Right lobe of liver (tissue), 6 donors: Measurements from ENCODE around the gene MATN1. TPM values are rescaled to one million over a fixed set of nuclear protein-coding genes. Genes with fewer than 3 reads are reported as not detected.

Experiments
- ATAC-seq, 4 donors: fragments of 200-7000 bp; cut with Tn5 transposase; one replicate each; pipeline ENCODE4 v1.9.1; 2020; ENCODE audit warnings: mild to moderate bottlenecking in 4 of 4, moderate library complexity in 4 of 4
- DNase-seq, 3 donors: peaks; one replicate each; pipeline ENCODE4 v3.0.0-alpha.2; 2020
- H3K27ac ChIP-seq, 3 donors: fragments of 200-600 bp; one replicate each; pipeline ENCODE4 v1.8.0; 2022
- H3K27me3 ChIP-seq, 2 donors: fragments of 200-600 bp; one replicate each; pipeline ENCODE4 v1.8.0; 2022
- H3K36me3 ChIP-seq, 4 donors: fragments of 200-600 bp; sonication (generic) in 1 of 4; one replicate each; pipeline versions ENCODE4 v1.5.1 to v1.8.0; 2017 to 2022; ENCODE audit warnings: control low read depth in 1 of 4
- H3K4me1 ChIP-seq, 4 donors: fragments of 200-600 bp; sonication (generic) in 1 of 4; one replicate each; pipeline versions ENCODE4 v1.5.1 to v1.8.0; 2017 to 2022; ENCODE audit warnings: control low read depth in 1 of 4
- H3K4me3 ChIP-seq, 3 donors: fragments of 200-600 bp; one replicate each; pipeline ENCODE4 v1.8.0; 2022
- H3K9me3 ChIP-seq, 4 donors: fragments of 200-600 bp; sonication (generic) in 1 of 4; one replicate each; pipeline versions ENCODE4 v1.5.1 to v1.8.0; 2017 to 2022; ENCODE audit warnings: control low read depth in 1 of 4
- CTCF ChIP-seq, 4 donors: fragments of 200-600 bp in 3 of 4; fragments of 450-650 bp in 1 of 4; IDR thresholded peaks; one replicate each; pipeline versions ENCODE4 v1.5.1 to v1.8.0; 2016 to 2022; ENCODE audit warnings: antibody characterized with exemption in 4 of 4, mild to moderate bottlenecking in 2 of 4
- POLR2A ChIP-seq: fragments of 450-650 bp; IDR thresholded peaks from one replicate; pipeline ENCODE4 v1.6.1; 2017; ENCODE audit warnings: antibody characterized with exemption, mild to moderate bottlenecking
- WGBS: methylation state at CpG from one replicate; pipeline ENCODE4 v1.1.6; 2018; ENCODE audit warnings: low coverage, low lambda C conversion rate; ENCODE audit not compliant: insufficient coverage; ENCODE audit errors: missing lambda C conversion rate; 5-methylcytosine and 5-hydroxymethylcytosine counted together
- intact Hi-C, 2 donors: fragments of 100-400 bp; cut with DNase I; formaldehyde crosslinking; loops; one replicate each; pipeline versions ENCODE4 v1.11.2 to v1.14.1; 2022
- total RNA-seq, 6 experiments: library from RNA; depleted of rRNA in 2 of 6; stranded (reverse); fragments of >200 nt in 2 of 6; fragmentation: NEBNext Ultra II Directional in 3 of 6; extraction: Animal tissue kit (Norgen Biotek cat#: 25700) in 3 of 6; gene quantifications; one replicate each; pipeline versions ENCODE4 v1.1.0 to v1.2.4, GENCODE V29; 2016 to 2023
- donor health status: DM: no; HTN: yes; CAD: no.
- donor health status: DM: no; HTN: no; CAD: no.
- donor health status: DM: no; HTN: no; CAD: no.
- donor health status: DM: no; HTN: yes; CAD: no.
- donor health status: DM: no; HTN: yes; CAD: no.

The MATN1 gene
- total RNA-seq, 6 experiments from 2014 or later: not detected

DNA sequence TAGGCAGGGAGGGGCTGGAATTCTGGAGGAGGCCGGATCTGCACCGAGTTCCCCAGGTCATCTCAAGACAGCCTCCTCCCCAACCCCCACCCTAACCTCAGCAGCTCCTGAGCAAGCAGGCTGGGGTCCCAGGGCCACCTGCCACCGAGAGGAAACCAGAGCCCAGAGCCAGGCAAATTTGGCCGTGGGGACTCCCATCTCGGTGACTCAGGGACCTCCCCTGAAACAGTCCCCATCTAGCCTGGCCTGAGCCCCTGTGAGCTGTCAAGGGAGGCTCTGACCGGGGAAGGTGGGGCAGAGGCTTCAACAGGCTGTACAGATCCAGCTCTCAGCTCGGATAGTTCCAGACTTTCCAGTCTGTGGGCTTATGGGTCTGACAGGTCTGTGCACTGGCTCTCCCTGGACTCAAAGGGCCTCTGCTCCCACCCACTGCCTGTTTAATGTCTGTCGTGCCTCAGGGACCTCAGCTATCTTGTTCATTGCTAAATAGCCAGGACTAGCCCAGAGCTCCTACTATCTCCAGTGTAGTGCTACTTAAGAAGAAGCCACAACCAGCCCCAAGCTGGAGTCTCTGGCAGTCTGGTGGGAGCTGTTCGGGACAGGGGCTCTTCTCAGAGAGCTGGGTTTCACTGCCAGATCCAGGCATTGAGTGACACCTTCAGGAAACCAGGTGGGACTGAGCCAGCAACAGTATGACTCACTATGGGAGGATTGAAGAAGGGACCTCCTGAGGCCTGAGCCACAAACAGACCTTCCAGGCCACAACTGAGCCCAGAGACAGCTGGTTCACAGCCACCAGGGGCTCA is 25.6 kb downstream of the MATN1 start:
- Histone ChIP-seq H3K9me3 (no peaks in the 10 kb centered on the region), H3K4me3 (no peak overlapping the region), H3K36me3 (no peaks in the 10 kb centered on the region), H3K27ac (no peak overlapping the region), H3K27me3 (no peaks in the 10 kb centered on the region), H3K4me1 (no peaks in the 10 kb centered on the region)
- WGBS: 68% methylated on average over 5 of the region's 9 CpGs
- DNase-seq (peak in 1 of 3 donors; percentile 11), ATAC-seq (no peak)
- TF ChIP-seq CTCF (IDR thresholded peaks at IDR 0.05) (no peak), POLR2A (no peak)
- intact Hi-C loops: loop anchor here in 1 of 2 donors (10.0 kb wide), 1 partner anchor 893 kb away; no protein-coding TSS in a partner anchor

GRCh38 chr1:30696831-30697230 is 26.6 kb downstream of the MATN1 start:
- Histone ChIP-seq H3K9me3 (no peaks in the 10 kb centered on the region), H3K27me3 (no peaks in the 10 kb centered on the region), H3K4me3 (no peak overlapping the region), H3K36me3 (no peaks in the 10 kb centered on the region), H3K27ac (no peak overlapping the region), H3K4me1 (no peaks in the 10 kb centered on the region)
- DNase-seq (peak in 1 of 3 donors; percentile 31), ATAC-seq (no peak)
- no peak for TF ChIP-seq POLR2A
- TF ChIP-seq CTCF (IDR thresholded peaks at IDR 0.05): no peak
- intact Hi-C loops: loop anchor here in 1 of 2 donors (10.0 kb wide), 1 partner anchor 892 kb away; no protein-coding TSS in a partner anchor
- WGBS: 83% methylated on average over 2 of the region's 6 CpGs

- Histone ChIP-seq H3K27ac (no peak overlapping the region), H3K9me3 (no peaks in the 10 kb centered on the region), H3K36me3 (no peaks in the 10 kb centered on the region), H3K4me3 (no peak overlapping the region), H3K4me1 (no peaks in the 10 kb centered on the region), H3K27me3 (no peaks in the 10 kb centered on the region)
- peak in 1 of 3 donors; percentile 33 for DNase-seq
- WGBS: 59% methylated on average over 6 of the region's 6 CpGs
- no peak for ATAC-seq
- TF ChIP-seq POLR2A (no peak), CTCF (IDR thresholded peaks at IDR 0.05) (no peak)
- intact Hi-C loops: loop anchor here in 1 of 2 donors (10.0 kb wide), 1 partner anchor 891 kb away; no protein-coding TSS in a partner anchor
Observed at GRCh38 chr1:30695439-30695841, 27.9 kb downstream of the MATN1 start.

- Histone ChIP-seq H3K9me3 (no peaks in the 10 kb centered on the region), H3K36me3 (no peaks in the 10 kb centered on the region), H3K27me3 (no peaks in the 10 kb centered on the region), H3K4me3 (no peak overlapping the region), H3K4me1 (no peaks in the 10 kb centered on the region), H3K27ac (no peak overlapping the region)
- intact Hi-C loops: loop anchor here in 1 of 2 donors (10.0 kb wide), 1 partner anchor 890 kb away; no protein-coding TSS in a partner anchor
- 70% methylated on average over 5 of the region's 8 CpGs for WGBS
- DNase-seq (peak in 1 of 3 donors; percentile 35), ATAC-seq (no peak)
- TF ChIP-seq CTCF (IDR thresholded peaks at IDR 0.05): no peak
- TF ChIP-seq POLR2A: no peak
Observed at GRCh38 chr1:30694280-30695175, 28.9 kb downstream of the MATN1 start.
